Esophagus (tissue), 2 donors: ENCODE results near the gene HIC2. TPM values are rescaled to one million over a fixed set of nuclear protein-coding genes. Genes with fewer than 3 reads are reported as not detected.
"Not testable (repeated sequence)": the region's sequence is repeated elsewhere in the genome, so short reads cannot be mapped to it uniquely, and the experiment has no call there.

Experiments
- H3K27ac ChIP-seq, 2 donors: one replicate each; pipeline ENCODE4 v1.5.1; 2013; ENCODE audit warnings: low read depth in 2 of 2, mild to moderate bottlenecking in 2 of 2, inconsistent platforms in 1 of 2, low read length in 1 of 2, moderate library complexity in 1 of 2
- H3K27me3 ChIP-seq, 2 donors: one replicate each; pipeline ENCODE4 v1.6.1; 2013; ENCODE audit warnings: low read length in 2 of 2, control low read depth in 1 of 2, mild to moderate bottlenecking in 1 of 2; ENCODE audit not compliant: insufficient read depth in 2 of 2, control insufficient read depth in 1 of 2
- H3K36me3 ChIP-seq, 2 donors: one replicate each; pipeline ENCODE4 v1.6.1; 2013; ENCODE audit warnings: low read length in 1 of 2; ENCODE audit not compliant: control insufficient read depth in 2 of 2, insufficient read depth in 2 of 2
- H3K4me1 ChIP-seq, 2 donors: one replicate each; pipeline ENCODE4 v1.6.1; 2013; ENCODE audit warnings: low read length in 1 of 2; ENCODE audit not compliant: control insufficient read depth in 2 of 2, insufficient read depth in 2 of 2
- H3K4me3 ChIP-seq, 2 donors: one replicate each; pipeline ENCODE4 v1.5.1; 2013; ENCODE audit warnings: low read length in 2 of 2, mild to moderate bottlenecking in 2 of 2, low read depth in 1 of 2, moderate library complexity in 1 of 2
- H3K9me3 ChIP-seq, 2 donors: one replicate each; pipeline ENCODE4 v1.6.1; 2013; ENCODE audit warnings: mild to moderate bottlenecking in 2 of 2, low read depth in 1 of 2, low read length in 1 of 2, moderate library complexity in 1 of 2; ENCODE audit not compliant: control insufficient read depth in 2 of 2, insufficient read depth in 1 of 2
- WGBS, 2 donors: extraction: QIAGEN DNeasy Blood & Tissue Kit; methylation state at CpG; one replicate each; pipeline ENCODE4 v1.1.7; 2013; 5-methylcytosine and 5-hydroxymethylcytosine counted together
- polyA plus RNA-seq, 2 donors: library from polyadenylated mRNA; stranded (reverse); fragments of 200-250 nt; gene quantifications; one replicate each; pipeline ENCODE4 v1.2.3, GENCODE V29; 2013
- donor health status: healthy with polysubstance abuse.
- donor health status: Bipolar disorder and iron deficiency.

HIC2 gene
- polyA plus RNA-seq, 2 donors = 1.6 to 2.2 TPM

DNA sequence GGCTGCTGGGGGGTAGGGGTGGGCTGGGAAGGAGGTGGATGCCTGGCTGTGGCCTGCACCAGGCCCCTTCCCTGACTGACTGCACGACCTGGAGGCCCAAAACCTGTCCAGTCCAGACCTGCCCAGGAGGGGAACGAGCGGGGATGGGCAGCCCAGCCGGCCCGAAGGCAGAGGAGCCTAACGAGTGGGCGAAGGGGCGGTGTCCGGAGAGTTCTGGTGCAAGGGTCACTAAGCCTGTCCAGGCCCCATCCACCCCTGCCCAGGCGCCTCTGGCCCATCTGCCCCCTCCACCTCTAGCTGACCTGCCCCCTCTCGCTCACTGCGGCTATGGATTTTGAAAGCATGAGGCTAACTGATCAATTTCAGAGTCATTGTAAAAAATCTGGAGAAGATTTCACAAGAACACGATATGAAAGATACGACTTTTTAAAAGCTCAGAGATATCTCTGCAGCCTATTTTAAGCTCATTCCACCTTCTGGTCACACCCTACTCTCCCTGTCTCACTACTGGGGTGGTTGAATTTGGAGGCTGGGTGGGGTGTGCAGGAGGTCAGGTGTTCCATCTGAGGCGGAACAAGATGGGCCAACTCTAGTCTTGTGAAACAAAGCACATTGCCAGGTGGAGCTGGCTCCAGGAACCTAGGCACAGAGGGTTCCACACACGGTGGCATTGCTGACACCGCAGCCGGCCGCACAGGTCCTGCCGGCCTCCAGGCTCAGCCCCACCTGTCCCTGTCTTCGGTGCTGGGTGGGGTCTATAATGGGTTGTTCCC lies 15.8 kb upstream of the HIC2 start:
- H3K36me3 ChIP-seq, H3K4me1 ChIP-seq, H3K27ac ChIP-seq, H3K4me3 ChIP-seq, H3K27me3 ChIP-seq, H3K9me3 ChIP-seq: not testable (repeated sequence)
- WGBS, 2 donors = no CpG with 5 or more reads among the region's 21 CpGs

DNA sequence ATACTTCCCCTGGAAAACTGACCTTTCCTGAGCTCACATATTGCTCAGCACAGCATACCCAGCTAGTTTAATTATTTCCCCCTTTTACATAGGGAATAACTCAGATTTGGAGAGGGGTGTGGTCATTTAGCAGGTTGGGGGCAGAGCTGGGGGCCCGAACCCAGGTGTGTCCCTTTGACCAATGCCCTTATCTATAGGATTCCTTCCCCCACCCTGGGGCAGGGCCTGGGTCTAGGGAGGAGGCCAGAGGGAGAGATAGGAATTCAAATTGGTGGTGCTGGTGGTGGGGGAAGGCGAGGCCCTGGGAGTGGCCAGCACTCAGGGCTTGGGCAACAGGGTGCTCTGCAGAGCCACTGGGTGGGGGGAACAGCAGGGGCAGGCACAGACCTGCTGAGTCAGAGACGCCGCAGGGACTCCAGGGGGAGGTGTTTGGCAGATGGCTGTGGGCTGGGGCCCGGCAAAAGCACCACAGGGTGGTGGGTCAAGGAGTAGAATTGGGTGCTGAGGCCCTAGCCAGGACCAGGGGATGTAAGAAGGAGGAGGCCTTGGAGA lies 14.3 kb upstream of the HIC2 start:
- not testable (repeated sequence) for H3K4me3 ChIP-seq, H3K9me3 ChIP-seq, H3K4me1 ChIP-seq, H3K27me3 ChIP-seq, H3K27ac ChIP-seq, H3K36me3 ChIP-seq
- WGBS, 2 donors = 89 to 91% methylated on average over 1 of the region's 5 CpGs

DNA sequence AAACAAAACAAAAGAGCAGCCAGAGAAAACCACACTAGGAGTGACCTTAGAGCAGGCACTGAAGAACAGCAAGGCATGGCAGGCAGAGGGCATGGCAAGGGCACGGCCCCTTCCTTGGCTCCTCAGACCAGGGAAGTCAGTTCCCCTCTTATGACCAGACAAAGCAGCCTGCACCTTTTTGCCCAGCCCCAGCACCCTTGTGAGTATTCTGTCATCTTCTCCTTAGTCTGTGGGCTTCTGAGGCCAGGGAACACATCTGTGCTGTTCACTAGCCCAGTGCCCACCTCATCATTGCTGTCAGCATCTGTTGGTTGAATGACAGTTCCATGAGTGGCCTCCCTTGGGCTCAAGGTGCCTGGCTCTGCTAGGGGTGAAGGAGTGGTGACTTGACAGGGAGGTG lies 10.0 kb upstream of the HIC2 start:
- H3K27me3 ChIP-seq, H3K36me3 ChIP-seq, H3K4me3 ChIP-seq, H3K4me1 ChIP-seq, H3K27ac ChIP-seq, H3K9me3 ChIP-seq: not testable (repeated sequence)
- WGBS, 2 donors = no CpG with 5 or more reads among the region's 1 CpG

DNA sequence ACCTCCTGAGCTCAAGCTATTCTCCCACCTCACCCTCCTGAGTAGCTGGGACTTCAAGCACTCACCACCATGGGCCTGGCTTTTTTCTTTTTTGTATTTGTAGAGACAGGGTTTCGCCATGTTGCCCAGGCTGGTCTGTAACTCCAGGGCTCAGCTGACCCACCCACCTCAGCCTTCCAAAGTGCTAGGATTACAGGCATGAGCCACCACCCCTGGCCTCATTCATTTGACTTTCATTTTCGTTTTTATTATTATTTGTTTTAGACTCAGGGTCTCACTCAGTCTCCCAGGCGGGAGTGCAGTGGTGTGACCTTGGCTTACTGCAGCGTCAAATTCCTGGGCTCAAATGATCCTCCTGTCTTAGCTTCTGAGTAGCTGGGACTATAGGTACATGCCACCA lies 9.4 kb upstream of the HIC2 start:
- H3K9me3 ChIP-seq, H3K27me3 ChIP-seq, H3K36me3 ChIP-seq, H3K27ac ChIP-seq, H3K4me1 ChIP-seq, H3K4me3 ChIP-seq: not testable (repeated sequence)
- 86% methylated on average over 1 of the region's 4 CpGs; no CpG with 5 or more reads in 1 of the 2 donors for WGBS, 2 donors

DNA sequence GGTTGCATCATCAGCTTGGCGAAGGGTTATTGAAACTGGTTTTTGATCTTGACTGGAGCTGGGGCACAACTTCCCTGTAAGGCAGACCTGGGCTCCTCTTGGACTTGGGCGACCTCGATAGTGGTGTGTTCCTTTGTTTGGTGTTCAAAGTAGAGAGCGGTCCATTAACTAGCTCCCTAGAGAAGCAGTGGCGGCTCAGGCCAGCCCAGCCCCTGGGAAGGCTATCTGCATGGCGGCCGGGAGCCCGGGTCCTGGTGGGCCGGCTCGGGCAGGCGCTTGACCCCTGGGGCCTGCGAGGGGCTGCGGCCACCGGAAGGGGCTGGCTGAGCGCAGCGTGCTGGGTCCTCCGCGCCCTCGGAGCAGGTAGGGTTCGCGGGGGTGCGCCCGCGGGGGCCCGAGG lies 796 bp upstream of the HIC2 start:
- H3K9me3 ChIP-seq, H3K4me3 ChIP-seq, H3K27ac ChIP-seq, H3K4me1 ChIP-seq, H3K36me3 ChIP-seq, H3K27me3 ChIP-seq: not testable (repeated sequence)
- 27 to 32% methylated on average over 6 of the region's 25 CpGs for WGBS, 2 donors

DNA sequence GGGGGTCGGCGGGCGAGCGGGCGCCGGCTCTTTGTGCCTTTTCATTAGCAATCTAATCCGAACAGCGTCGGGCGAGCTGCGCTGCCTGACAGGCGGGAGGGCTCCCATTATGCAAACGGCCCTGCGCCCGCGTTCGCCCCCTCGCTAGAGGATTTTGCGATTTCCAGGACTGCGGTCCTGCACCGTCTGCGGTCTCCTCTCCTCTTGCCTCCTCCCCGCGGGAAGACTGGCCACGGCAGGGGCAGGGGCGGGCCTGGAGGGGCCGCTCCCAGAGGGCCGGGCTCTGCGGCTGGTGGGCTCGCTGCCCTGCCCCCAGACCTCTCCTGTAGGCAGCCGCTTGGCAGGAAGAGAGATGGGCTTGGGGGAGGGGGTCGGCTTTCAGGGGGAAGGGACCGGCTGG lies 682 bp downstream of the HIC2 start:
- H3K36me3 ChIP-seq, H3K27me3 ChIP-seq, H3K9me3 ChIP-seq, H3K4me1 ChIP-seq, H3K27ac ChIP-seq: not testable (repeated sequence)
- WGBS, 2 donors = 0% methylated on average over 13 to 18 of the region's 33 CpGs
- peak overlapping the region in 1 of 2 donors; percentile 43 for H3K4me3 ChIP-seq

DNA sequence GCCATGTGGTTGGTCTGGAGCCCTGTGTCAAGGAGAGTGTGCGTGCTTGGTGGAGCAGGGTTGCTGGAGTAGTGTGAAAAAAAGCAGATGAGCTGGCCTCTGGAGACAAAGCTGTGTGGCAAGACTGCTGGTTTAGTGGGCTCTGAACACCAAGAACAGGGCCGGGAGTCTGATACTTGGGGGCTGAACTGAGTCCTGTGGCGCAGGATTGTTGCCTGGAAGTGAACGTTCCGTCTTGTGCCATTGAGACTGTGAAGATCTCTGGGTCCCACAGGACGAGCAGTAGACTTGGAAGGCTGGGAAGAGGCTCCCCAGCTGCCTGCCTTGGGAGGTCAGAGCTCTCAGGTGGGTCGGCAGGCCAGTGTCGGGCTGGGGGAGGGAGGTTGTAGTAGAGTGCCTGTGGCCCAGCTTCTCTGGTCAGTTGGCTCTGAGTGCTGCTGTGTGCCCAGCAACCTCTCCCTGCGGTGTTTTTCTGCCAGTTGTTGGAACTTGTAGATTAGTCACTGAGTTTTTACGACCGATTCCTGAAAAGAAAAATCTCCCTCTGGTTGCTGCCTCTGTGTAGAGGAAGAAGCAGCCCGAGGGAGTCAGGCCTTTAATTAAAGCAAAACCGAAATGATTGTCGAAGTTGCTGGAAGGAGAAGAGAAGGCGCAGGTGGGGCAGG lies 1.9 kb downstream of the HIC2 start:
- peak overlapping the region in 1 of 2 donors; percentile 42 for H3K27ac ChIP-seq
- WGBS, 2 donors = 60 to 73% methylated on average over 5 of the region's 15 CpGs
- not testable (repeated sequence) for H3K4me1 ChIP-seq, H3K4me3 ChIP-seq, H3K36me3 ChIP-seq, H3K27me3 ChIP-seq, H3K9me3 ChIP-seq

DNA sequence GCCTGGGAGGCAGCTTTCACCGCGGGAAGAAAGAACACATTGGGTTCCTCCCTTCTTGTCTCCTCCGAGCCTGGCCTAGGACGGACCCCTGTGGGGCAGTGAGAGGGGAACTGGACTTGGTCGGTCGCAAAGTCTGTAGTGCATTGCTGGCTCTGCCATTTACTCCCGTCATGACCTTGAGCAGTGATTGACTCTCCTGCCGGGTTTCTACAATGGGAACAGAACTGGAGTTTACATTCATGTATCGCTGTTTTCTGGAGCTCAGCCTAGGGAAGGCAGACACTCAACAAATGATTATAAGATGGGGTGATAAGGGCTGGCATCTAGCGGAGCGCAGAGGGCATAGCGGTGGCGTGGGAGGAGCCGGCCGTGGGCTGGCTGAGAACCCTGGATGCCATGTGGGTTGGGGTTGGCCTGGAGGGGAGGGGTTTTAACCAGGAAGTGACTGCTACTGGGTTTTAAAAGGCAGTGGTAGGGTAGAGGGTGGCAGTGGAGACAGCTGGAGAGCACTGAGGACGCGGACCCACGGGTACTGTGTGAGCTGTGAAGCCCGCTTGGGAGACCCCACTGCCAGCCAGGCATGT lies 3.1 kb downstream of the HIC2 start:
- not testable (repeated sequence) for H3K27me3 ChIP-seq, H3K27ac ChIP-seq, H3K4me1 ChIP-seq, H3K9me3 ChIP-seq, H3K36me3 ChIP-seq, H3K4me3 ChIP-seq
- 28% methylated on average over 3 to 5 of the region's 19 CpGs for WGBS, 2 donors

DNA sequence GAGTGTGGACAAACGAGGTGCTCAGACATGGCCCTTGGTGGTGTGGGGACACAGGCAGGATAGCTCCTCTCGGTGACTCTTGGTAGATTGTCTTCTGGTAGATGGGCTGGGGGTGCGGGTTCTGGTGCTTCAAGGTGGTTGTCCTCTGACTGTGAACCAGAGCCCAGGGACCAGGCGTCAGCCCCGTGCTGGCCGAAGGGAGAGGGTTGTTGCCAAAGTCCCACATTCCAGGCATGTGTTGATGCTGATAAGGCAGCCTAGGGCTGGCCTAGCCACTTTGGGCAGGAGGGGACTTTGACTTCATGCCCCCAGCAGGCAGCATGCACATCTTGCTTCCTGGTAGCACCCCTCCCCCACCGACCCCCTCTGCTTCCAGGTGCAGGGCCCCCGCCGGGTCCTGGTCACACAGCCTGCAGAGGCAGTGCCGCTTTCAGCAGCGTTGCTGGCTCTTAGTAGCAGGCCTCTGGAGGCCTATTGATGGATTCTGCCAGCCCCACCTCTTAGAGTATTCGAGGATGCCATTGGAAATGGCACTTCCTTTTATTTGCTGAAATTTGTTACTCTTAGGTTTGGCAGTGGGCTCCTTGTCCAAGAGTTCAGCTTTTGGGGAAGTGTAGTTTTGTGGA lies 7.0 kb downstream of the HIC2 start:
- not testable (repeated sequence) for H3K27ac ChIP-seq, H3K4me1 ChIP-seq, H3K4me3 ChIP-seq, H3K36me3 ChIP-seq, H3K27me3 ChIP-seq, H3K9me3 ChIP-seq
- 59% methylated on average over 4 of the region's 12 CpGs; no CpG with 5 or more reads in 1 of the 2 donors for WGBS, 2 donors
